GM12878 (cell line): ENCODE data around the gene NLRC5. TPM values are rescaled to one million over a fixed set of nuclear protein-coding genes. Genes with fewer than 3 reads are reported as not detected.

Experiments used
- ATAC-seq: fragments of 200-7000 bp; cut with Tn5 transposase; 3 replicates; pipeline ENCODE4 v1.9.1; 2020; ENCODE audit warnings: mild to moderate bottlenecking, moderate library complexity
- BruUV-seq: library from RNA; stranded (reverse); fragments of 400-500 nt; replicated peaks from 2 replicates; lab custom pipeline; 2021; lab: Mats Ljungman, UMichigan
- CTCF ChIA-PET: fragments of 300-600 bp; sonication (Branson Sonifier 250); formaldehyde crosslinking; extraction: SDS; loops from one replicate; lab custom pipeline; 2021; ENCODE audit warnings: inconsistent platforms; lab: Yijun Ruan, JAX
- POLR2A ChIA-PET: fragments of 350-600 bp; formaldehyde crosslinking; extraction: SDS; loops from one replicate; lab custom pipeline; 2021; ENCODE audit warnings: inconsistent platforms; lab: Charles Lee
- RAD21 ChIA-PET: fragments of 300-600 bp; sonication (Branson Sonifier 250); formaldehyde crosslinking; loops from one replicate; lab custom pipeline; 2023; ENCODE audit warnings: antibody characterized with exemption; ENCODE audit not compliant: unreplicated experiment; lab: Charles Lee
- SMC1A ChIA-PET: fragments of 300-600 bp; sonication (Branson Sonifier 250); formaldehyde crosslinking; loops from one replicate; lab custom pipeline; 2023; ENCODE audit not compliant: unreplicated experiment, uncharacterized antibody; lab: Charles Lee
- DNase-seq: peaks from one replicate; pipeline ENCODE4 v3.0.0-alpha.2; 2011; ENCODE audit warnings: low read depth, low spot score
- FAIRE-seq: peaks from 3 replicates; lab custom pipeline; 2011; peaks lifted over from hg19 to GRCh38; lab: Jason Lieb, UNC
- H2AFZ ChIP-seq: 2 replicates; pipeline ENCODE4 v1.6.0; 2011; ENCODE audit warnings: low read depth, low read length, control low read depth; ENCODE audit not compliant: control insufficient read depth
- H3K27ac ChIP-seq: 2 replicates; pipeline ENCODE4 v1.5.1; 2011; ENCODE audit warnings: control low read depth; ENCODE audit not compliant: control insufficient read depth, insufficient read depth
- H3K27me3 ChIP-seq, 2 experiments: replicated peaks in 1 of 2; 2 replicates each; pipeline versions ENCODE4 v1.6.0 to v1.6.1; 2011; ENCODE audit warnings: low read length in 1 of 2; ENCODE audit not compliant: control insufficient read depth in 2 of 2, insufficient read depth in 2 of 2
- H3K36me3 ChIP-seq, 2 experiments: 2 replicates each; pipeline ENCODE4 v1.5.1; 2011; ENCODE audit warnings: low read length in 1 of 2; ENCODE audit not compliant: control insufficient read depth in 2 of 2, insufficient read depth in 2 of 2
- H3K4me1 ChIP-seq: 2 replicates; pipeline ENCODE4 v1.6.1; 2011; ENCODE audit warnings: mild to moderate bottlenecking, low read length, moderate library complexity, mixed read lengths; ENCODE audit not compliant: control insufficient read depth, insufficient read depth
- H3K4me2 ChIP-seq: 2 replicates; pipeline ENCODE4 v1.6.0; 2011; ENCODE audit warnings: control low read depth; ENCODE audit not compliant: control insufficient read depth, insufficient read depth
- H3K4me3 ChIP-seq: fragments of 200-600 bp; sonication (generic); 2 replicates; pipeline ENCODE4 v1.5.1; 2016
- H3K79me2 ChIP-seq: 2 replicates; pipeline ENCODE4 v1.6.0; 2011; ENCODE audit warnings: low read length; ENCODE audit not compliant: control insufficient read depth, insufficient read depth
- H3K9ac ChIP-seq: 2 replicates; pipeline ENCODE4 v1.8.0; 2011; ENCODE audit warnings: low read length, control low read depth, mixed read lengths; ENCODE audit not compliant: control insufficient read depth, insufficient read depth
- H3K9me3 ChIP-seq: replicated peaks from 3 replicates; pipeline ENCODE4 v1.5.1; 2011; ENCODE audit warnings: mild to moderate bottlenecking, low read length; ENCODE audit not compliant: control insufficient read depth, insufficient read depth
- H4K20me1 ChIP-seq: 2 replicates; pipeline ENCODE4 v1.6.0; 2011; ENCODE audit not compliant: control insufficient read depth, insufficient read depth
- CBX3 ChIP-seq: fragments of 200-600 bp; sonication (generic); IDR thresholded peaks from 2 replicates; pipeline ENCODE4 v1.6.1; 2016; ENCODE audit warnings: low read depth, borderline replicate concordance
- CREM ChIP-seq: IDR thresholded peaks from 2 replicates; pipeline ENCODE4 v1.6.1; 2014; ENCODE audit warnings: antibody characterized with exemption, low read depth
- HDAC6 ChIP-seq: fragments of 200-600 bp; sonication (generic); IDR thresholded peaks from one replicate; pipeline ENCODE4 v1.8.0; 2017; ENCODE audit warnings: antibody characterized with exemption; ENCODE audit not compliant: unreplicated experiment
- HDGF ChIP-seq: fragments of 450-650 bp; IDR thresholded peaks from 2 replicates; pipeline ENCODE4 v1.6.1; 2016; ENCODE audit warnings: antibody characterized with exemption
- MEF2B ChIP-seq: fragments of 450-650 bp; IDR thresholded peaks from 2 replicates; pipeline ENCODE4 v1.6.1; 2018; ENCODE audit warnings: mild to moderate bottlenecking, moderate library complexity; ENCODE audit not compliant: partially characterized antibody, poor library complexity, severe bottlenecking
- MLLT1 ChIP-seq: fragments of 450-650 bp; IDR thresholded peaks from 2 replicates; pipeline ENCODE4 v1.6.1; 2016; ENCODE audit warnings: mild to moderate bottlenecking
- MTA2 ChIP-seq: fragments of 450-650 bp; IDR thresholded peaks from 2 replicates; pipeline ENCODE4 v1.6.1; 2016; ENCODE audit warnings: low read depth, mild to moderate bottlenecking, moderate library complexity
- NR2F1 ChIP-seq: fragments of 450-650 bp; conservative IDR thresholded peaks from 2 replicates; pipeline ENCODE4 v1.6.1; 2017; ENCODE audit warnings: mild to moderate bottlenecking
- PBX3 ChIP-seq: IDR thresholded peaks from 2 replicates; pipeline ENCODE4 v1.6.1; 2011; ENCODE audit warnings: mild to moderate bottlenecking, low read depth, low read length, moderate library complexity; ENCODE audit not compliant: insufficient replicate concordance
- PML ChIP-seq: IDR thresholded peaks from 2 replicates; pipeline ENCODE4 v1.6.1; 2012; ENCODE audit warnings: low read length, inconsistent platforms
- REST ChIP-seq: IDR thresholded peaks from 2 replicates; pipeline ENCODE4 v1.6.1; 2012; ENCODE audit warnings: mild to moderate bottlenecking, low read depth, low read length
- SUPT20H ChIP-seq: IDR thresholded peaks from 2 replicates; pipeline ENCODE4 v1.6.1; 2011; ENCODE audit warnings: low read depth, mild to moderate bottlenecking, low read length, moderate library complexity, borderline replicate concordance; ENCODE audit not compliant: control insufficient read depth
- ZNF24 ChIP-seq: fragments of 450-650 bp; IDR thresholded peaks from 2 replicates; pipeline ENCODE4 v1.6.1; 2017; ENCODE audit warnings: antibody characterized with exemption, mild to moderate bottlenecking
- ZNF384 ChIP-seq: IDR thresholded peaks from 2 replicates; pipeline ENCODE4 v1.6.1; 2012; ENCODE audit warnings: low read depth, mild to moderate bottlenecking, low read length, improper control_type of control experiment, borderline replicate concordance
- whole genome bisulfite sequencing: methylation state at CpG from one replicate; pipeline ENCODE4 v1.1.6; 2016; ENCODE audit warnings: low lambda C conversion rate; ENCODE audit not compliant: insufficient replicate concordance, insufficient coverage; ENCODE audit errors: missing lambda C conversion rate; 5-methylcytosine and 5-hydroxymethylcytosine counted together
- in situ Hi-C: fragments of 300-500 bp; cut with MboI; formaldehyde crosslinking; loops from 9 replicates; pipeline ENCODE4 v1.14.3; 2018; ENCODE audit warnings: mixed read lengths
- intact Hi-C: fragments of 100-400 bp; cut with micrococcal nuclease; formaldehyde crosslinking; loops from one replicate; pipeline ENCODE4 v1.14.2; 2022; ENCODE audit not compliant: unreplicated experiment
- polyA plus RNA-seq, 11 experiments: library from polyadenylated mRNA; depleted of rRNA in 4 of 11; unstranded in 6 of 11; stranded (reverse) in 5 of 11; fragments of >200 nt; fragmentation: Nextera tagmentation in 4 of 11; fragmentation: Illumina TruSeq in 1 of 11; extraction: Ambion mirVana in 4 of 11; extraction: Trizol in 1 of 11; gene quantifications; 1 replicate in 1 of 11; 2 replicates in 10 of 11; pipeline versions ENCODE4 v1.2.1 to v1.2.3, GENCODE V29; 2011 to 2016; ENCODE audit warnings: inconsistent platforms in 2 of 11, missing spikeins in 2 of 11, low read depth in 1 of 11
- total RNA-seq, 4 experiments: library from RNA; depleted of rRNA in 3 of 4; stranded (reverse); fragments of >200 nt in 3 of 4; fragmentation: Illumina TruSeq in 1 of 4; extraction: Trizol in 1 of 4; gene quantifications; 2 replicates each; pipeline versions ENCODE4 v1.2.1 to v1.2.3, GENCODE V29; 2013 to 2021

NLRC5 gene
- total and polyA plus RNA-seq, 10 of the 15 experiments (the other 5 are each of a cell fraction or from before 2014, with no cell fraction given): 13.1 to 105 (median 57.3) TPM

- ATAC-seq (peak; percentile 67), FAIRE-seq (no peak), DNase-seq (no peak)
- POLR2A ChIA-PET: interaction anchor here (0.6 to 15.9 kb wide), 13 partner anchors 8 to 92 kb away, joined by 3 to 343 read pairs (median 7); partner anchors contain the start of gene NLRC5
- SMC1A ChIA-PET: interaction anchor here (0.7 to 31.6 kb wide), 14 partner anchors 8 to 113 kb away, joined by 3 to 604 read pairs (median 6); partner anchors contain the start of genes CETP and NLRC5
- Histone ChIP-seq H3K9ac (peak overlapping the region; percentile 19), H3K36me3 (no peaks in the 10 kb centered on the region), H3K4me3 (no peak overlapping the region), H3K27me3 (no peaks in the 10 kb centered on the region), H3K27ac (peak overlapping the region; percentile 41), H3K4me2 (peak overlapping the region; percentile 84), H3K9me3 (no peaks in the 10 kb centered on the region), H4K20me1 (no peaks in the 10 kb centered on the region), H3K79me2 (peaks cover 6% of the 10 kb centered on the region), H3K4me1 (peaks cover 48% of the 10 kb centered on the region), H2AFZ (peak overlapping the region; percentile 7)
- in situ Hi-C loops: no loop called here
- CTCF ChIA-PET: interaction anchor here (0.8 to 19.4 kb wide), 16 partner anchors 8 to 72 kb away, joined by 3 to 420 read pairs (median 4); partner anchors contain the start of genes CETP and NLRC5
- intact Hi-C loops: loop anchor here (1.0 kb wide), 2 partner anchors 9 to 10 kb away; no protein-coding TSS in a partner anchor
- WGBS: 21% methylated on average over 16 of the region's 16 CpGs
- RAD21 ChIA-PET: interaction anchor here (1.0 to 22.4 kb wide), 9 partner anchors 8 to 113 kb away, joined by 3 to 473 read pairs (median 11); partner anchors contain the start of genes CETP and NLRC5
- BruUV-seq: no TSS peak
- TF ChIP-seq HDAC6 (no peak), MEF2B (peak; percentile 100), CBX3 (no peak), PBX3 (no peak), ZNF384 (no peak), MTA2 (peak; percentile 36; the same call in 1 of the 2 replicates), HDGF (no peak; the same call in none of the 2 replicates), CREM (no peak), MLLT1 (peak; percentile 44), REST (no peak), SUPT20H (no peak), PML (no peak), NR2F1 (peak; percentile 84), ZNF24 (peak; percentile 68; the same call in 1 of the 2 replicates)
These were observed 8.3 kb upstream of the NLRC5 start for GRCh38 chr16:56980792-56981724.
